WI38 (cell line): ENCODE measurements around the gene HNRNPM.
"Not testable (repeated sequence)": the region's sequence is repeated elsewhere in the genome, so short reads cannot be mapped to it uniquely, and the experiment has no call there.

ENCODE experiments used
- H3K4me3 ChIP-seq: 2 replicates; pipeline ENCODE4 v1.5.1; 2011; ENCODE audit warnings: low read depth, mild to moderate bottlenecking, control low read depth, low read length
- CTCF ChIP-seq: IDR thresholded peaks from 2 replicates; pipeline ENCODE4 v1.5.1; 2012; ENCODE audit warnings: low read depth, mild to moderate bottlenecking, control low read depth, low read length

Gene HNRNPM

DNA sequence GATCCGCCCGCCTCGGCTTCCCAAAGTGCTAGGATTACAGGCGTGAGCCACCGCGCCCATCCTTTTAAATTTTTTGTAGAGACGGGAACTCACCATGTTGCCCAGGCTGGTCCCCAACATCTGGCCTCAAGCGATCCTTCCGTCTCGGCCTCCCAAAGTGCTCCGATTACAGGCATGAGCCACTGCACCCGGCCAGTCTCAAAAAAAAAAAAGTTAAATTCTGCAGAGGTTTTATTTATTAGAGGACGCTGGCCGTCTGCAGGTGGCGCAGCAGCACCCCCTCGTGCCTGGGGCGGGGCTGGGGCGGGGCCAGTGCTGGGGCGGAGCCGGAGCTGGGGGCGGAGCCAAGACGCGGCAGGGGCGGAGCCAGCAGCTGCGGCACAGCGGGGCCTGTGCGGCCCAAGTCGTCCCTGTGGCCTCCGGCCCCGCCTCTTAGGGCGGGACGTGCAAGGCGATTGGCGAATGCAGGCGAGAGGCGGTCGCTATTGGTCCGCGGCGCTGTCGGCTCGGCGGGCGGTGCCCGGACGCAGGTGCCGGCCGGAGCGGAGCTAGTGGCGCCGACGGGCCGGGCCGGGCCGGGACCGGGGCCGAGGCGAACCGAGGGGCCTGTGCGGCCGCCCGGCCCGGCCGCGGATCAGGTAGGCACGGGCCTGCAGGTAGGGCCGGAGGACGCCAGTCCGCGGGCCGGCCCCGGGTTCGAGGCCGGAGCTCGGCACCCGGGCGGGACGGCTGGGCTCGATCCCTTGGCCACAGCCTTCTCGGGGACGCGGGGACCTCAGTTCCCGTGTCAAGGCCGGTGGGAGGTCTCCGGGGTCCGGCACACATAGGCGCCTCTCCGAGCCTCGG is 31.8 kb upstream of the HNRNPM start, which contains the start of gene MARCHF2:
MARCHF2 (plus strand) TSS at position 523 of the 846 bp plus-strand sequence. CDS start 8,536 bp downstream, outside the sequence.
- 0 out of 2 replicates have a peak, but pooled peaks have one; percentile 40 for TF ChIP-seq CTCF
- H3K4me3 ChIP-seq: peak within 1 kb of the TSS; percentile 76

DNA sequence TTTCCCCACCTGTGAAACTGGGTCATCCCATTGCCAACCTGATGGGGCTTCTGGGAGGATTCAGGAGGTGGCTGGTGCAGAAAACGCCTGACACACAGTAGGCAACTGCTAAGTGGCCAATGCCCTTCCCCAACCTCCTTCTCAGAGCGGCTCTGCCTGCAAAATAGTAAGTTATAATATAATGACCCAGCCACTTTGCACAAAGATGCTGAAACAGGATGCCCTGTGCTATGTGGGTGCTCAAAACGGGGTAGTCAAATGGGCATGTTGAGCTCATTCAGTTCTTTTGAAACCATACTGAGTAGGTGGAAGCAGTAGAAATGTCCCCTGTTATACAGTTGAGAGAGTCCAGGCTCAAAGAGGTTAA is 31.2 kb upstream of the HNRNPM start:
- H3K4me3 ChIP-seq: peak overlapping the region; percentile 76
- TF ChIP-seq CTCF: no peak

DNA sequence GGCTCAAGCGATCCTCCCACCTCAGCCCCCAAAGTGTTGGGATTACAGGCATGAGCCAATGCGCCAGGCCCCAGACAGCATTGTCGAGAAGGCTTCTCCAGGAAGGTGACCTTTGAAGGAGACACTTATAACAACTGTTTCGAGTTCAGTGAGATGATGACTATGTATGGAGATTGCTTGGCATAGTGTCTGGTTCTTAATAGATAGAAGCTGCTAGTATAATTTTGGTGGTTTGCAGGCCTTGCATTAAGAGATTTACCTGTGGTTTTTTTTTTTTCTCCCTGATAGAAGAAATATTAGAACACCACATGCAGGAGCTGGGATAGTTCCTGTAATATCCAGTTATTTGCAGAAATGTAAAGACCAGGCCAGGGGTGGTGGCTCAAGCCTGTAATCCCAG is 28.0 kb upstream of the HNRNPM start:
- TF ChIP-seq CTCF: no peak
- no peak overlapping the region for H3K4me3 ChIP-seq

DNA sequence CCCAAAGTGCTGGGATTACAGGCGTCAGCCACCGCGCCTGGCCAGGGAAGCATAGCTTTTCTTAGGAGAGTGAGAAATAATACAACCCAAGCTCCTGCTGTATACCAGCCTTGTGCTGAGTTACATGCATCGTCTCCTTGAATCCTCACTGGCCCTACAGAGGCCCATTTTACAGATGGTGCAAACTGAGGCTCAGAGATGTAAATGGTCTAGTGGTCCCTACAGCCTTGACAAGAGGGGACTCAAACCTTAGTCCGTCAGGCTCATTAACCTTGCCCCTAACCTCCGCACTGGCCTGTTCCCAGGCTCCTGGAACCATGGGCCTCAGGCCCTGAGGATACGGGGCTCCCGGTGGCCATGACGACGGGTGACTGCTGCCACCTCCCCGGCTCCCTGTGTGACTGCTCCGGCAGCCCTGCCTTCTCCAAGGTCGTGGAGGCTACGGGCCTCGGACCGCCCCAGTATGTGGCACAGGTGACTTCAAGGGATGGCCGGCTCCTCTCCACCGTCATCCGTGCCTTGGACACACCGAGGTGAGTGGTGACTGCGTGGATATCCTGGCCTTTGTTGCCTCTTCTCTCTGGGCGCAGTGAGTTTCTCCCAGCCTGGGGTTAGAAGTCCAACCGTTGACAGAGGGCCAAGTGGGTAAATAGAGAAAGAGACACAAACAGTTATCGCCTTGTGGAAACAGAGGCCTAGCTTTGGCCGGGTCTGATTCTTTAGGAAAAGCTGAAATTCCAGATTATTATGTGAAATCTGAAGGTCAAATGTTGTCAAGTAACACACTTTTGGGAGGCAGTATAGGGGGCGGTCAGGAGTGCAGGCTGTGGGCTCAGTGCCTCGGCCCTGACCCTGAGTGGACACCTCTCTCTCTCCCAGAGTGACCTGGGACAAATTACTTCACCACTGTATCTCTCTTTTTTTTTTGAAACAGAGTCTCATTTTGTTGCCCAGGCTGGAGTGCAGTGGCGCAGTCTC is 23.0 kb upstream of the HNRNPM start:
- no peak for TF ChIP-seq CTCF
- no peak overlapping the region for H3K4me3 ChIP-seq

DNA sequence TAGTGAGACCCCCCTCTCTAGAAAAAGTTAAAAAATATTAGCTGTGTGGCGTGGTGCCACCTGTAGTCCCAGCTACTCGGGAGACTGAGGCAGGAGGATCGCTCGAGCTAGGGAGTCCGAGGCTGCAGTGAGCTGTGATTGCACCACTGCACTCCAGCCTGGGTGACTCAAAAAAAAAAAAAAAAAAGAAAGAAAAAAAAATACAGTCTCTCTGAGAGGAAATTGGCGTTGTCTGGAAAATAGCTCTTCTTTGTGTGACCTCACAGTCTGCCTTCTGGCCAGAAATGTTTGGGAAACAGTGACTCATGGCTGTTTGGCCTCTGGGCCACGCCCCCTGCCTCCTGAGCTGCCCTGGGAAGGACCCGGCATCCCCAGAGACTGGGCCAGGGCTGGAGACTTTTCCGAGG is 21.0 kb upstream of the HNRNPM start:
- no peak for TF ChIP-seq CTCF
- no peak overlapping the region for H3K4me3 ChIP-seq

GRCh38 chr19:8425331-8425730 is 19.4 kb upstream of the HNRNPM start:
- not testable (repeated sequence) for H3K4me3 ChIP-seq

DNA sequence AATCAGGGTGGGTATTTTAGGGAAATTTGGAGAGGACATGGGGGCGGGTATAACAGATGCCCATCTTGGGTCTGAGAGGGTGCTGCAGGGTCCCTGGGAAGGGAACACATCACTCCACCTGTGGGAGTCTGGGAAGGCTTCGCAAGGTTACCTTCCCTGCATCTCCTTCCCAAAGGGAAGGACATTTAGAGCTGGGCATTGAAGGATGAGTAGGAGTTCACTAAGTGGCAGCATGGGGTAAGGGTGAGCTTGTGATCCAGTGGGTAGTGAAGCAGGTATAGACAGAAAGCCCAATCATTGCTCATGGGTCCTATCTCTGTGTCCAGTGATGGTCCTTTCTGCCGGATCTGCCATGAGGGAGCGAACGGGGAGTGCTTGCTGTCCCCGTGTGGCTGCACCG is 18.5 kb upstream of the HNRNPM start:
- no peak for TF ChIP-seq CTCF
- no peak overlapping the region for H3K4me3 ChIP-seq
